Hepatic stellate cell (primary cell): ENCODE measurements around the gene IRF4.
A peak's percentile ranks its signal among the peaks of the same experiment; 100 is the strongest.
"Not testable (repeated sequence)": the region's sequence is repeated elsewhere in the genome, so short reads cannot be mapped to it uniquely, and the experiment has no call there.

ENCODE experiments used
- DNase-seq: peaks from one replicate; pipeline ENCODE4 v3.0.0; 2011; ENCODE audit warnings: low spot score

IRF4 gene

DNA sequence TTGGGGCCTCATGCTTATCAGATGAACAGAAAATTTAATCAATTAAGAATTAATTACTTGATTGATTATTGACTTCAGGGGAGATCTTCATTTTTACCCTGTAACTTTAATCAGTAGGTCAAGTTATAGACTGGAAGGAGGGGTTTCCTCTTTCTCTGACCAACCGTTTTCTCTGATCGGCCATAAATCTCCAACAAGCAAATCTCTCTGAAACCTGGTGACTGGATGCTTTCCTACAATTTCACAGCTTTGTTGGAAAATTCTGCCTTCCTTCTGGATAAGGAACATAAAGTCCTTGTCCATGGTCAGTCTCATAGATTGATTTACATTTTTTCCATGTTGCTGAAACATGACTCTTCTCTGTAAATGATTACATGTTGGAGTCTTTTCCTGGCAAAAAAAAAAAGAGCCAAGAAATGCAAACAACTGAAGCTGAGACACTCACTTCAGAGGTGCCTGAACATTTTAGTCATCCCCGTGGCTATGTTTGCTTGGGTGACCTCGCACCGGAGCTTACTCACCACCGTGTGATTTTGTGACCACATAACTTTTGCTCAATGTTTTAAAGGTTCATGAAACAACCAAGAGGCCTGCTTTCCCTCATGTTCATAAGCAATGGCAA is 31.0 kb downstream of the IRF4 start:
- peak; percentile 63 for DNase-seq

DNA sequence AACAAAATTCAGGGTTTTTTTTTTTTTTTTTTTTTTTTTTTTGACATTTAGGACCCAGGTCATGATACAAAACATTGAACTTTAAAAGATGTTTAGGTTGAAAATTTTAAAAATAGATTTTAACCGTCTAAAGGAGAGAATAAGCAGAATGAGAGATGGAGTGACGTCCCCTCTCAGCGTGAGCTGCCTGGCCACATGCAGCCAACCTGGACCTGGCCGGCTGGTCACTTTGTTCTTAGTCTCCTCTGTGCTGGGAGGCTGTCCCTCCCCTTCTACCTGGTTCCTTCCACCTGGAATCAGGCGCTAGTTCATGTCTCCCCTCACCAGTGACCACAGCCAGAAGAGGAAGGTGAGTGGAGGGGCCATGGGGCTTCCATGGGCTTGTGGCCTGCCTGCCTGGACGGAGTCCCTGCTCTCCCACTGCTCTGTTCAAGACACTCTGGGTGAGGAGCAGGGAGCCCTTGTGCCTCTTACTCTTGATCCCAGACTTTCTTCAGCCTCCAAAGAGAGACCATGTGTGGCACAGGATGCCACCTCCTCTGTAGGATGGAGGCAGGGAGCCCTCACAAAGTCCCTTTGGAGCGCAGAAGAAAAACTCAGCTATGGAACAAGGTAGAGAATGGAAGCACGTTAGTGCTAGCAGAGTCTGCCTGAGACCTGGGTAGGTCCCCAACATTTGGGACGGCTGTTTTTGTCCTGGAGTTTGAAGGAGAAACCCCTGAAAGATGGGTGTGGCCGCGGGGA is 31.7 kb downstream of the IRF4 start:
- no peak for DNase-seq

DNA sequence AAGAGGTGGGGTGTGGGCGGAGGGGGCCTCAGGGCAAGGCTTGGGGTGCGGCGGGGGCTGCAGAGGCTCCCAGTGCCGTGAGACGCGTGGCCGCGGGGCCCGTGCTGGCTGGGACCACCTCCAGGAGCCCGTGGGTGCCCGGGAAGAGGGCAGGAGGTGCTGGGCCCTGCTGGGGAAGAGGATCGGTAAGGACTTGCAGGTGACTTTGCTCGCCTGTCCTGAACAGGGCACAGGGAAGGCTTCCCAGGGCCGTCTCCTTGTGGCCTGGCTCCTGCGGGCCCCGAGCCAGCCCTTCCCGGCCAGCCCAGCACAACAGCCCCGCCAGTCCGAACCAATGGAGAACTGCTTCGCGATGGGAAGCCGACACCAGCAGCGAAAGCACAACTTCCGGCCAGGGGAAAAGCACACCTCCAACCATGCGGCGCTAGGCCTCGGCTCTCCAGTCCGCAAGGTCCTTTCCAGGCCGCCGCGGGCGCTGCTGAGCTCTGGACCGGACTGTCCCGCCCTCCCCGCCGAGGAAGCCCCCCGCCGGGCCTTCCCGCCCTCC is 32.3 kb downstream of the IRF4 start:
- no peak for DNase-seq

DNA sequence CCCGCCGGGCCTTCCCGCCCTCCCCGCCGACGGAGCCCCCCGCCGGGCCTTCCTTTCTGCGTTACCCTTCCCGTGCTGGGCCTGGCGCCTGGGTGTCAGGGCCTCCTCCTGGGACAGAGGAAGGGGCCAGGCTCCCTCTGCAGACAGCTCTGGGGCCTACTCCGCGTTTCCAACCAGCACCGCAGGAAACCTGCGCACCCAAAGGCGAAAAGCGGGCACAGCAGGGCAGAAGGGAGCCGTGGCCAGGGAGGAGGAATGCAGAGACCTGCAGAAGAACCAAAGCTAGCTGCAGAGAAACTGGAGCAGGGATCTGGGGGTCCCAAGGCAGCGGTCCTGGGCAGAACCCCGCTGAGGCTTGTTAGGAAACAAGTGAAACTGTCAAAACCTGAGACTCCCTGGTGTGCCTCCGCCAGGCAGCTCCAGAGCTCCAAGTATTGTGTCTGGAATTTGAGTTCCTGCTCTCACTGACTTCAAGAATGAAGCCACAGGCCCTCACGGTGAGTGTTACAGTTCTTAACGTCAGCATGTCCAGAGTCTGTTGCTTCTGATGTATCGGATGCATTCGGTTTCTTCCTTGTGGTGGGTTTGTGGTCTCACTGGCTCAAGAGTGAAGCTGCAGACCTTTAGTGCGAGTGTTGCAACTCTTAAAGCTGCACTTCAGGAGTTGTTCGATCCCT is 33.3 kb downstream of the IRF4 start:
- DNase-seq, result no peak

DNA sequence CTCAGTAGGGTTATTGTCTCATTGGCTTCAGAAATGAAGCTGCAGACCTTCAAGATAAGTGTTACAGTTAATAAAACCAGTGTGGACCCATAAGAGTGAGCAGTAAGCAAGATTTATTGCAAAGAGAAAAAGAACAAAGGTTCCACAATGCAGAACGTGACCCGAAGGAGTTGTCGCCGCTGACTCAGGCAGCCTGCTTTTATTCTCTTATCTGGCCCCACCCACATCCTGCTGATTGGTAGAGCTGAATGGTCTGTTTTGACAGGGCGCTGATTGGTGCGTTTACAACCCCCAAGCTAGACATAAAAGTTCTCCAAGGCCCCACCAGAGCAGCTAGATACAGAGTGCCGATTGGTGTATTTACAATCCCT is 33.9 kb downstream of the IRF4 start:
- not testable (repeated sequence) for DNase-seq

DNA sequence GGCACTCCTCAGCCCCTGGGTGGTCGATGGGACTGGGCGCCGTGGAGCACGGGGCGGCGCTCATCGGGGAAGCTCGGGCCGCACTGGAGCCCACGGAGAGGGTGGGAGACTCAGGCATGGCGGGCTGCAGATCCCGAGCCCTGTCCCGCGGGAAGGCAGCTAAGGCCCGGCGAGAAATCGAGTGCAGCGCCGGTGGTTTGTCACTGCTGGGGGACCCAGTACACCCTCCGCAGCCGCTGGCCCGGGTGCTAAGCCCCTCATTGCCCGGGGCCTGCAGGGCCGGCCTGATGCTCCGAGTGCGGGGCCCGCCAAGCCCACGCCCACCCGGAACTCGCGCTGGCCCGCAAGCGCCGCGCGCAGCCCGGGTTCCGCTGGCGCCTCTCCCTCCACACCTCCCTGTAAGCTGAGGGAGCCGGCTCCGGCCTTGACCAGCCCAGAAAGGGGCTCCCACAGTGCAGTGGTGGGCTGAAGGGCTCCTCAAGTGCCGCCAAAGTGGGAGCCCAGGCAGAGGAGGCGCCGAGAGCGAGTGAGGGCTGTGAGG is 34.7 kb downstream of the IRF4 start:
- not testable (repeated sequence) for DNase-seq

DNA sequence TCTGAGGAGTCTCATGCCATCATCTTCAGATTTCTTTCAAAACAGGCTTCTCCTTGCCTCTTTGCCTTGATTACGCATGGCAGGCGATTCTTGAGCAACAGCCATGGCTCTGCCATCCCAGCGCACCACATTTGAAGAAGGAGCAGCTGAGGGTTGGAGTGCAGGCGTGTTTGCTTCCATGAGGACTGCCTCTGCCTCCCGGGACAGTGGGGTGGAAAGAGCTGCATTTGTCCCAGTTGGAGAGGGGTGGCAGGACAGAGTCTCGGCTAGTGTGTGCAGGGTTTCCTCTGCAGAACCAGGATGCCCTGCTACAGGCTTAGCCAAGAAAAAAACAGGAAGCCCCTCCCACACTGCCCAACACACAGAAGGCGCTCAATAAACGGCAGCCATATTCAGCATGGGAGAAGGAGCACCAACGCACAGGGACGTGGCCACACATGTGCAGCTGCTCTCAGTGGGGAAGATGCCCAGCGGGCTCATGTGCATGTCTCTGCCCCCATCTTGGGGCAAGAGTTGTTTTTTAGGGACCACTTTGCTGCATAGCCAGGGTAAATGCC is 36.6 kb downstream of the IRF4 start:
- no peak for DNase-seq

DNA sequence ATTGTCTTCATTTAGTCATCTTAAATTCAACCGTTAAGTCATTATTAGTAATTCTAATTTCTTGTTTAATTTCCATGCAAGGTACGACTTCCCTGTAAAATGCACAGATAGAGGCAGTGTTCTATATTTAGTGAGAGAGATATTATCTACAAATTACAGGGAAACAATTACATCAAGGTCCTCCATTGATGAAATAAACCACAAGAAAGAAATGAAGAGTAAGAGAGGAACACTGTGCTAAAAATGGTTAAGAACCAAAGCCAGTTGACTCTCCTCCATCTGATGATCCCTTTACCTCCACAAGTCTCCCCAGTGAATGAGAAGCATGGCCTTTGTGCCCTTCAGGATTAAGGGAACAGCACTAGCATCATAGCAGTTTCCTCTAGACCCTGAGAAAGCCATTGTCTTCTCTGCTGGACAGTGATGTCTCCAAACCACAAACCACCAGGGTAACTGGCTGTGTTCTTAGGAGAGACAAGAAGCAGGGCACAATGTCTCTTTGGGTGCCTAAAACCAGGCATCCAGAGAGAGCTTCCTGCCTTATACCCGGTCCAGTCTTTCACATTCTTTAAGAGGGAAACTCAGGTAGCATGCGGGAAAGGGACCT is 38.1 kb downstream of the IRF4 start:
- no peak for DNase-seq

DNA sequence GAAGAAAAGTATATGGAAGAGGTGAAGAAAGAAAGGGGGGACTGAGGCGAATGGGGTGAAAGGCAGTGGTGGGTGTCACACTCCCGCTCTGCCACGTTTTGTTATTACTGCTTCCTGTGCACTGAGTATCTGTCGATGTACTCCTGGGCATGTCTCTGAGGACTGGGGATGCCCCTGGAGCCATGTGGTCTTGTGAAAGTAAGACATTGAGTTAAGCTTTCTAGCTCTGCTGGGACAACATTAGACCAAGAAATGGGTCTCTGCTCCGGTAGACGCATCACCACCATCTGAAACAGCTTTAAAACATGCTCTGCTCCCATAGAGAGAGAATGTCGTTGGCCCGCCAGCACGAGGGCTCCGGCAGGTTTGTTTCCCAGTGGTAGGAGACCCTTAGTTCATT is 40.0 kb downstream of the IRF4 start:
- no peak for DNase-seq

DNA sequence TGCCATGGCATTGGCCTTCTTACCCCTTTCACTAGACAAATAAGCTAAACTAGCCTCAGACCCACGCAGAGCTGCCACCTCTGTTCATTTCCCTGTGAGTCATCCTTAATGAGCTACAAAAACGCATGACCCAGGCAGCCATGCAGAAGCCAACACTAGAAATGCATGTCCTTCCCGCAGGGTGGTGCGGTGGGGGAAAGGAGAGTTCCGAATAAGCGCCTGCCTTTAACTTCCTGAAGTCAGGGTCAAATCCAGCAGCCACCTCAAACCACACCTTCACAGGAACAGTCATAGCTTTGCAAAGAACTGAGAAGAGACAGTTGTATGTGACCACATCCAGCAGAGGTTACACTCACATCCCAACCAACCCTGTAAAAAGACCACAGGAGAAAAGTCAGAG is 40.4 kb downstream of the IRF4 start:
- no peak for DNase-seq

DNA sequence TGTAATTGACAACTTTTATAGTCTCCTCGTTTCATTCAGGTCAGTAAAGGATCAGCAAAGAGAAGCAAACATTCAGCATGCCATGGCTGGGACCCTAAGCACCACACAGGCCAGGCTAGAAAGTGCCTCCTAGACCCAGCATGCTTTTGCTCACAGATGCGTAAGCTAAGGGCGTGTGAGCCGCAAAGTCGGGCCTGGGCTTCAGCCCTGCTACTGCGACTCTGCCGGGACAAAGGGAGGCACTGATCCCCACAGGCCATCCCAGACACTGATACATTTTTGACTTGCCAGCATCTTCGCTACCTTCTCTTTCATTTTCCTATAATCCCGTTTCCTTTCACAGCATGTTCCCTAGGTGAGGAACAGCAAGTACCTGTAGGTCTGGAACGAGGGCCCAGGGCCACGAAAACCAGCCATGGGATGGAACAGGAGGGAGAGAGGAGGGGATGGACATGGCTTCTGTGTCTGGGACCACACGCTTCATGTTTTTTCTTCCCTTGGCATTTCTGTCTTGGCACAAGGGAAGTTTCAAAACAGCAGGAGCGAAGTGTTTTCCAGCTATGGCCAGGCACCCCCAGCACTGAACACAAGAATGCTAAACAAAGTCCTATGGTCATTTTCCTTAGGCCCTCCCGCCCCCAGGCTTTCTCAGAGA is 42.6 kb downstream of the IRF4 start:
- DNase-seq, result no peak

DNA sequence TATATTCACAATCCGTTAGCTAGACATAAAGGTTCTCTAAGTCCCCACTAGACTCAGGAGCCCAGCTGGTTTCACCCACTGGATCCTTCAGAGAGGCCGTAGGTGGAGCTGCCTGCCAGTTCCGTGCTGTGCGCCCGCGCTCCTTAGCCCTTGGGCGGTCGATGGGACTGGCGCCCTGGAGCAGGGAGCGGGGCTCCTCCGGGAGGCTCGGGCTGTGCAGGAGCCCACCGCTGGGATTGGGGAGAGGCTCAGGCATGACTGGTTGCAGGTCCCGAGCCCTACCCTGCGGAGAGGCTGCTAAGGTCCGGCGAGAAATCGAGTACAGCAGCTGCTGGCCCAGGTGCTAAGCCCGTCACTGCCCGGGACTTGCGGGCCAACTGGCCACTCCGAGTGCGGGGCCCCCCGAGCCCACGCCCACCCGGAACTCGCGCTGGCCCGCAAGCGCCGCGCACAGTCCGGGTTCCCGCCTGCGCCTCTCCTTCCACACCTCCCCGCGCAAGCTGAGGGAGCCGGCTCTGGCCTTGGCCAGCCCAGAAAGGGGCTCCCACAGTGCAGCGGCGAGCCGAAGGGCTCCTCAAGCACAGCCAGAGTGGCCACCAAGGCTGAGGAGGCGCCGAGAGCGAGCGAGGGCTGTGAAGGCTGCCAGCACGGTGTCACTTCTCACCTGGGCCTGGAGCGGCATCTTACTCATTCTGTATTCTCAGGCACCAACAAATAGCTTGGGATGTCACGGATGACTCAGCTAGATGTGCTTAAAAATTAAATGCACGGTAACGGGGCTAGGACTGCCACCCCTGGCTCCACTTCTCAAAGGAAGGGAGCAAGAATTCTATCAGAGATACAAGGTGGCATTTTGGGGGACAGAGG is 44.1 kb downstream of the IRF4 start:
- DNase-seq, result no peak

DNA sequence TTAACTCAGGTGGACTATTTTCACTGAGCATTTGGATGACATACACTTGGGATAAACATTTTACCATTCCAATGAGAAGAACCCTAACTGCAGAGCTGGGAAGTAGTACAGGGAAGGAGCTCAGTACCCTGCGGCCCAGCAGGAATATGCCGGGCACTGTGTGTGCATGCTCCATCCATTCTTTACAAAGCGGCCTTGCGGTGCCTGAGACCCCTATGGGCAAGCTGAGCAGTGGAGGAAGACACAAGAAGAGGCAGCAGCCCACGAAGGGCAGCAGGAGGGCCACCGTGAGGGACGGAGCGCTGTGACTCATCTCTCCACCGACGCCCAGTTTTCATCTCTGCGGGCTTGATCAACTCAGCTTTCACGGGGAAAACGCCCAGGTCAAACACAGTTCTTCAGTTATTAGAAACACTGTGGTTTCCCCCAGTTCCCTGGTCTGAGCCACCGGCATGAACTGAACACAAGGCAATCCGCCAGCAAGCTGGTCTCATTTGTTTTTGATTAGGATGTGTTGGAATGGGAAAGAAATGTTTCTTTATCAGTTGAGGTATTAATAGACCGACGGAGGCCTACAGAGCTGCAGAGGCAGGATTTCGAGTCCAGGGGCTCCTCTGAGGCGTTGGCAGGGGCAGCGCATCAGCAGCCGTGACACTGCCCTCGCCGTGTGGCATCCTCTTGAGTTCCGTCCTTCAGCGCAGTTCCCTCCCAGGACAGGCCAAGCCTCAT is 44.9 kb downstream of the IRF4 start:
- DNase-seq, result no peak

DNA sequence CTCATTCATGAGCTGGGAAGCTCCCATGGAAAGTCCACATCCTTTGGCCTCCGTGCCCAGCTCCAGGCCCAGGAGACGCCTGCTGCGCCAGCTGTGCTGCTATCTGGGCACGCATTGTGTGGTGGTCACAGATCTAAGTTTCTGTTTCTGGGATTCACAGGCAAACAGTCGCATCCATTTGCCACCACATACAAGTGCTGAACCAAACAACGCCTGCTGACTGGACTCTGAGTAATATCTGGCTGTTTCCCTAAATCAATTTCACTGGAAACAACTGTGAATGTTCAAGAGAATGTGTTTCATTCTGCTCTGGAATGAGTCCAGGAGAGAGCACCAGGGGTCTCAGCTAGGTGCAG is 45.5 kb downstream of the IRF4 start:
- DNase-seq, result no peak

DNA sequence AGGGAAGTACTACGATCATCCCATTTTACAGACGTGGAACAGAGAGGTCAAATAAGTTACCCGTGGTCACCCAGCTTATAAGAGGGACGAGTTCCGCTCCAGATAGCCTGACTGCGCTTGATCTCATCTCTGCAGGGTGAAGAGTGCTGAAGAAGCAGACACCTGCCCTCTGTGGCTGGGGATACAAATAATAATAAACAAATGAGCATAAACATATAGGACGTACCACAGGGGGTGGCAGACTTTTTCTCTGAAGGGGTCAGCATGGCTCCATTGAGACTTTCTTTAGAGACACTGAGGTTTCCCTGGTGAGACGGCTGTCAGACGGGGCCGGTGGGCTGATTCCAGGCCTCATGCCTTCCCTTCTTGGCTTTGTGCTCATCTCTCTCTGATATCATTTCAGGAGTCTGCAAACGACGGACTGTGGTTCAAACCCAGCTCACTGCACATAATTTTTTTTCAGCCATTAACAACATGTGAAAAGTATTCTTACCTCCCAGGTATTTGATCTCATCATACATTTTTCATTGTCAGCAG is 47.1 kb downstream of the IRF4 start:
- no peak for DNase-seq

DNA sequence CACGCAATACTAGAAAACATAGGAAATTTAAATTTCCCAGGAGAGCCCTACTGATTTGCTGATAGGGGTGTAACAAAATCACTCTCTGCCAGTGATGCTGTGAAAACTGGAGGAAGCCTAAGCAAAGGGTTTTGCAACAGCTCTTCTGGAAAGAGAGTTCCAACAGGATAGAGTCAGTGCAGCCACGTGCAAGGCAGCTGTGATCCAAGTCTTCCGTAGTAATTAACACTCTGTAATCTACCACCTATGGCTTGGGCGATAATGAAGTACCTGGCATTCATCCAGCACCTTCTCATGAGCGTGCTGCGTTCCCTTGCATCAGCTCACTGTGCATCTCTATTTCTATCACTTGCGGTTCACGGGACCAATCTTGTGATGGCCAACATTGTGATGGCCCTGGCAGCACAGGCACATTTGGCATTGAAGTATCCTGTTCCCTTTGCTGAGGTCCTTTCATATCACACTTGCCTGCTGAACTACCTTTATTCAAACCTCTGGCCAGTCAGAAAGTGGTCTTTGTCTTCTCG is 48.2 kb downstream of the IRF4 start:
- no peak for DNase-seq

DNA sequence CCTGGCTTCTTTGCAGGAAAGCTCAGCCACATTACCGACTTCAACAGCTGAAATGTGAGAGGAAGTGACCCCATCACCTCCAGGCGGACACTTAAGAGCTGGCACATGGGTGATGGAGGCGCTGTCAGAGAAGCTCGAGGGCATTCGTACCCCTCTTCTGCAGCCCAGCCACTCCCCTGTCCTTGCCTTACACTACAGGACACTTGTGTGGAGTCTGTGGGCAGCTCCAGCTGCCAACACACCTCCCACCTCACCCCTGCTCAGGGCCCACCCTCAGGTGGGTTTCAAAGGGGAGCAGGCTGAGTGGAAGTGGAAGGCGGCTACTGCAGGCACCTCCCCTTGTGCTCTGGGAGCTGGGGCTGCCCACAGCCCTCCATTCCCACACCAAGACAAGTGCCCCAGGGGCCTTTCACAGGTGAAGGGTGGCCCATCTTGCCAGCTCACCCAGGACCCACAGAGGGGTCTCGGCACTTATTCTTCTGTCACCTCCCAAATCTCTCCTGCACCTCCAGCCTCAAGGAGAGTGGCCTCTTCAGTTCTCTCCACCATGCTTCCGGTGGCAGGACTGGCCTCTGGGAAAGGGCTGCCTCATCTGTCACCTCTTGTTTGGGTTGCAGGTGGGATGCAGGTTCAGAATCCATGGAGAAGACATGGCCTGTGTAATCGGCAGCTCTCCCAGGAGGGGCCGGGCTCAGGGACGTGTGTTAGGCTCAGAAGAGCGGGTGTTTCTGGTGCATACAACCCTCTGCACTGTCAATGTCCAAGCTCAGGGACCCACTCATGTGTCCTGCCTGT is 49.8 kb downstream of the IRF4 start:
- DNase-seq, result no peak

DNA sequence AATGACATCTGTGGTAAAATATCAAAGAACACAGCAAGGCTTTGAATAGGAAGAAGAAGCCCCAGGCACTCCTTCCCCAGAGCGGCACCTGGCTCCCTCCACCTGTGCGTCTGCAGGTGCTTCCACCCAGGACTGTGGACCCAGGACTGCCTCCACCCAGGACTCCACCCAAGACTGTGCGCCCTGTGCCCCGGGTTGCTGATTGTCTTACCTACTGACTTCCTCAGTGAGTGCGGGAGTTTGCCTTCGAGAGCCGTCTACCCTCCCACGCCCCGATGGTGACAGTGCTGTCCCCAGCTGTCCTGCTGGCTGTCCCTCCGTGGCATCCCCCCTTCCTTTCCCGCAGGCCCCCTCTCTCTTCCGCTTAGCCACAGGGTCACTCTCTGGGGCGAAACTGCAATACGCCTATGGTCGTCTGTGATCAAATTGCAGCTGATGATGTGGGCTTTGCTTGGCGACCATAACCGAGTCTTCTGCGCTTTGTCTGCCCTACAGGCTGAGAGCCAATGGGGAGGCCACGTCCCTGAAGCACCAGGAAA is 52.1 kb downstream of the IRF4 start:
- no peak for DNase-seq
